ENCODE data around the gene CSRNP2. TPM values are rescaled to one million over a fixed set of nuclear protein-coding genes. Genes with fewer than 3 reads are reported as not detected.
"Not testable (repeated sequence)": the region's sequence is repeated elsewhere in the genome, so short reads cannot be mapped to it uniquely, and the experiment has no call there.

Gene CSRNP2
- total RNA-seq, 1 donor from 2014 or later, result 66.4 TPM

GRCh38 chr12:51017452-51017851, 65.9 kb downstream of the CSRNP2 start:
- H3K4me3 Mint-ChIP-seq (ENCODE audit: low read depth), result no peak overlapping the region

GRCh38 chr12:51014467-51014866, 68.9 kb downstream of the CSRNP2 start:
- not testable (repeated sequence) for H3K4me1 Mint-ChIP-seq (ENCODE audit: low read depth); H3K4me3 Mint-ChIP-seq (ENCODE audit: low read depth); H3K27me3 Mint-ChIP-seq; H3K27ac Mint-ChIP-seq; H3K36me3 Mint-ChIP-seq (ENCODE audit: insufficient read depth); H3K9me3 Mint-ChIP-seq (ENCODE audit: low read depth); DNase-seq (ENCODE audit: low spot score, unreplicated experiment)

More at GRCh38 chr12:51017452-51017851, 65.9 kb downstream of the CSRNP2 start:
- TF ChIP-seq CTCF (IDR thresholded peaks at IDR 0.05; ENCODE audit: unreplicated experiment), result no peak
- Mint-ChIP-seq H3K9me3 (ENCODE audit: low read depth) (no peaks in the 10 kb centered on the region), H3K4me1 (ENCODE audit: low read depth) (peaks cover 14% of the 10 kb centered on the region), H3K36me3 (ENCODE audit: insufficient read depth) (no peaks in the 10 kb centered on the region), H3K27ac (no peak overlapping the region), H3K27me3 (no peaks in the 10 kb centered on the region)
- no peak for DNase-seq (ENCODE audit: low spot score, unreplicated experiment)

- no peak for TF ChIP-seq CTCF (IDR thresholded peaks at IDR 0.05; ENCODE audit: unreplicated experiment)
- no peak overlapping the region for H3K4me3 Mint-ChIP-seq (ENCODE audit: low read depth)
- no peak overlapping the region for H3K27ac Mint-ChIP-seq
- no peaks in the 10 kb centered on the region for H3K27me3 Mint-ChIP-seq
- no peak for DNase-seq (ENCODE audit: low spot score, unreplicated experiment)
- no peaks in the 10 kb centered on the region for H3K9me3 Mint-ChIP-seq (ENCODE audit: low read depth)
- peaks cover 3% of the 10 kb centered on the region for H3K4me1 Mint-ChIP-seq (ENCODE audit: low read depth)
- peaks cover 1% of the 10 kb centered on the region for H3K36me3 Mint-ChIP-seq (ENCODE audit: insufficient read depth)
These were observed 70.0 kb downstream of the CSRNP2 start for GRCh38 chr12:51013441-51013840.

- no peak overlapping the region for H3K27ac Mint-ChIP-seq
- no peaks in the 10 kb centered on the region for H3K9me3 Mint-ChIP-seq (ENCODE audit: low read depth)
- TF ChIP-seq CTCF (IDR thresholded peaks at IDR 0.05; ENCODE audit: unreplicated experiment), result no peak
These were observed 70.7 kb downstream of the CSRNP2 start for GRCh38 chr12:51012570-51013236.

GRCh38 chr12:51011955-51012354, 71.4 kb downstream of the CSRNP2 start:
- no peaks in the 10 kb centered on the region for H3K27me3 Mint-ChIP-seq
- H3K9me3 Mint-ChIP-seq (ENCODE audit: low read depth), result no peaks in the 10 kb centered on the region
- no peak overlapping the region for H3K27ac Mint-ChIP-seq
- peaks cover 4% of the 10 kb centered on the region for H3K4me1 Mint-ChIP-seq (ENCODE audit: low read depth)
- TF ChIP-seq CTCF (IDR thresholded peaks at IDR 0.05; ENCODE audit: unreplicated experiment), result no peak
- no peak for DNase-seq (ENCODE audit: low spot score, unreplicated experiment)
- peaks cover 6% of the 10 kb centered on the region for H3K36me3 Mint-ChIP-seq (ENCODE audit: insufficient read depth)
- no peak overlapping the region for H3K4me3 Mint-ChIP-seq (ENCODE audit: low read depth)

More at GRCh38 chr12:51012570-51013236, 70.7 kb downstream of the CSRNP2 start:
- Mint-ChIP-seq H3K4me3 (ENCODE audit: low read depth) (no peak overlapping the region), H3K36me3 (ENCODE audit: insufficient read depth) (peaks cover 1% of the 10 kb centered on the region), H3K4me1 (ENCODE audit: low read depth) (peaks cover 3% of the 10 kb centered on the region), H3K27me3 (no peaks in the 10 kb centered on the region)
- DNase-seq (ENCODE audit: low spot score, unreplicated experiment), result no peak

Other genes starting within 250 kb of the CSRNP2 start
- not detected in 2 replicates for gene TMPRSS12, start 240.7 kb downstream of the CSRNP2 start, total RNA-seq
- gene HIGD1C, start 131.1 kb downstream of the CSRNP2 start, total RNA-seq, result not detected in 2 replicates
- 73.8 and 76.8 TPM in 2 replicates for gene SLC11A2, start 57.2 kb downstream of the CSRNP2 start, total RNA-seq
- 58.0 and 66.4 TPM in 2 replicates for gene LETMD1, start 35.3 kb downstream of the CSRNP2 start, total RNA-seq
- gene TFCP2, start 89.5 kb upstream of the CSRNP2 start, total RNA-seq, result 40.0 and 44.2 TPM in 2 replicates
- gene POU6F1, start 134.5 kb upstream of the CSRNP2 start, total RNA-seq, result 8.2 and 11.6 TPM in 2 replicates
- gene DAZAP2, start 155.2 kb upstream of the CSRNP2 start, total RNA-seq, result 103 and 106 TPM in 2 replicates
- 9.1 and 11.0 TPM in 2 replicates for gene SMAGP, start 186.8 kb upstream of the CSRNP2 start, total RNA-seq
- not detected in 2 replicates for gene BIN2, start 240.6 kb upstream of the CSRNP2 start, total RNA-seq

All from progenitor cell of endocrine pancreas (in vitro differentiated cells).